ENCODE data around the gene TMEM178B.

Gene TMEM178B

GRCh38 chr7:141185369-141185967, 111.6 kb downstream of the TMEM178B start:
- DNase-seq = no peak

GRCh38 chr7:141189231-141189630, 115.4 kb downstream of the TMEM178B start:
- DNase-seq = no peak

- DNase-seq = no peak
Observed at GRCh38 chr7:141190495-141190894, 116.6 kb downstream of the TMEM178B start.

- no peak for DNase-seq
Observed at GRCh38 chr7:141191277-141191676, 117.4 kb downstream of the TMEM178B start.

GRCh38 chr7:141193066-141193465, 119.2 kb downstream of the TMEM178B start:
- DNase-seq = no peak

GRCh38 chr7:141195722-141196121, 121.9 kb downstream of the TMEM178B start:
- DNase-seq = peak; percentile 31

GRCh38 chr7:141198194-141198958, 124.5 kb downstream of the TMEM178B start:
- DNase-seq = no peak

GRCh38 chr7:141200191-141201108, 126.6 kb downstream of the TMEM178B start:
- DNase-seq = no peak

GRCh38 chr7:141201145-141201885, 127.5 kb downstream of the TMEM178B start:
- DNase-seq = no peak

- no peak for DNase-seq
Observed at GRCh38 chr7:141202535-141202934, 128.7 kb downstream of the TMEM178B start.

- DNase-seq = no peak
Observed at GRCh38 chr7:141203177-141203576, 129.3 kb downstream of the TMEM178B start.

GRCh38 chr7:141203586-141203985, 129.7 kb downstream of the TMEM178B start:
- no peak for DNase-seq

GRCh38 chr7:141207661-141208060, 133.8 kb downstream of the TMEM178B start:
- DNase-seq = no peak

- no peak for DNase-seq
Observed at GRCh38 chr7:141208539-141208938, 134.7 kb downstream of the TMEM178B start.

GRCh38 chr7:141209454-141209853, 135.6 kb downstream of the TMEM178B start:
- DNase-seq = no peak

GRCh38 chr7:141210862-141211261, 137.0 kb downstream of the TMEM178B start:
- DNase-seq = no peak

GRCh38 chr7:141213226-141213625, 139.4 kb downstream of the TMEM178B start:
- no peak for DNase-seq

- DNase-seq = no peak
Observed at GRCh38 chr7:141217938-141218337, 144.1 kb downstream of the TMEM178B start.

- no peak for DNase-seq
Observed at GRCh38 chr7:141218941-141219340, 145.1 kb downstream of the TMEM178B start.

- no peak for DNase-seq
Observed at GRCh38 chr7:141220263-141220880, 146.5 kb downstream of the TMEM178B start.

- no peak for DNase-seq
Observed at GRCh38 chr7:141221007-141221612, 147.2 kb downstream of the TMEM178B start.
